Measurements from ENCODE around the gene OVOL3. TPM values are rescaled to one million over a fixed set of nuclear protein-coding genes. Genes with fewer than 3 reads are reported as not detected.
"Not testable (repeated sequence)": the region's sequence is repeated elsewhere in the genome, so short reads cannot be mapped to it uniquely, and the experiment has no call there.

OVOL3 gene
- total RNA-seq, 2 experiments from 2014 or later: not detected

GRCh38 chr19:36125557-36125956 lies 14.6 kb downstream of the OVOL3 start:
- no peaks in the 10 kb centered on the region for H3K9me3 Mint-ChIP-seq (ENCODE audit: low read depth)
- peaks cover 10% of the 10 kb centered on the region for H3K4me1 Mint-ChIP-seq
- no peak overlapping the region for H3K4me3 Mint-ChIP-seq
- DNase-seq (no peak), ATAC-seq (no peak)
- H3K27me3 Mint-ChIP-seq: no peaks in the 10 kb centered on the region
- H3K27ac Mint-ChIP-seq: no peak overlapping the region
- peaks cover 21% of the 10 kb centered on the region for H3K36me3 Mint-ChIP-seq
- CTCF ChIA-PET: interaction anchor here (1.8 to 9.1 kb wide), 2 partner anchors 11 to 45 kb away, joined by 10 to 150 read pairs; partner anchors contain the start of genes POLR2I and TBCB

- H3K9me3 Mint-ChIP-seq (ENCODE audit: low read depth): no peaks in the 10 kb centered on the region
- no peak for ATAC-seq
- peak overlapping the region; percentile 86 for H3K4me3 Mint-ChIP-seq
- H3K4me1 Mint-ChIP-seq: peaks cover 24% of the 10 kb centered on the region
- H3K27ac Mint-ChIP-seq: peak overlapping the region; percentile 94
- H3K36me3 Mint-ChIP-seq: peaks cover 12% of the 10 kb centered on the region
- no peaks in the 10 kb centered on the region for H3K27me3 Mint-ChIP-seq
- CTCF ChIA-PET: interaction anchor here (0.5 to 9.1 kb wide), 21 partner anchors 7 to 401 kb away, joined by 3 to 150 read pairs (median 4); partner anchors contain the start of genes ALKBH6, CAPNS1, POLR2I and TBCB
- DNase-seq: peak; percentile 47
These were observed 17.4 kb downstream of the OVOL3 start for GRCh38 chr19:36128392-36128736.

- H3K4me3 Mint-ChIP-seq; H3K9me3 Mint-ChIP-seq (ENCODE audit: low read depth); H3K27me3 Mint-ChIP-seq; DNase-seq; H3K36me3 Mint-ChIP-seq; ATAC-seq; H3K27ac Mint-ChIP-seq: not testable (repeated sequence)
- H3K4me1 Mint-ChIP-seq: peaks cover 33% of the 10 kb centered on the region
- CTCF ChIA-PET: interaction anchor here (9.1 kb wide), 1 partner anchor 39 kb away, joined by 150 read pairs; no protein-coding TSS in a partner anchor
These were observed 20.3 kb downstream of the OVOL3 start for GRCh38 chr19:36131221-36131620.

GRCh38 chr19:36134867-36135266 lies 23.9 kb downstream of the OVOL3 start:
- not testable (repeated sequence) for H3K36me3 Mint-ChIP-seq; H3K27ac Mint-ChIP-seq; H3K4me3 Mint-ChIP-seq; ATAC-seq; DNase-seq; H3K27me3 Mint-ChIP-seq; H3K9me3 Mint-ChIP-seq (ENCODE audit: low read depth)
- CTCF ChIA-PET: interaction anchor here (1.7 kb wide), 1 partner anchor 7 kb away, joined by 9 read pairs; no protein-coding TSS in a partner anchor
- peaks cover 34% of the 10 kb centered on the region for H3K4me1 Mint-ChIP-seq

GRCh38 chr19:36136964-36137686 lies 26.2 kb downstream of the OVOL3 start:
- Mint-ChIP-seq H3K4me3 (no peak overlapping the region), H3K4me1 (peaks cover 39% of the 10 kb centered on the region), H3K27ac (no peak overlapping the region), H3K36me3 (peaks cover 11% of the 10 kb centered on the region), H3K27me3 (no peaks in the 10 kb centered on the region), H3K9me3 (ENCODE audit: low read depth) (no peaks in the 10 kb centered on the region)
- DNase-seq (no peak), ATAC-seq (no peak)
- CTCF ChIA-PET: interaction anchor here (1.7 kb wide), 2 partner anchors 9 to 34 kb away, joined by 3 to 9 read pairs; no protein-coding TSS in a partner anchor

- no peak for ATAC-seq
- Mint-ChIP-seq H3K9me3 (ENCODE audit: low read depth) (no peaks in the 10 kb centered on the region), H3K27me3 (no peaks in the 10 kb centered on the region), H3K36me3 (peaks cover 19% of the 10 kb centered on the region), H3K4me3 (peak overlapping the region; percentile 93), H3K27ac (peak overlapping the region; percentile 93), H3K4me1 (peaks cover 30% of the 10 kb centered on the region)
- no peak for DNase-seq
- CTCF ChIA-PET: interaction anchor here (1.1 to 2.7 kb wide), 2 partner anchors 10 to 15 kb away, joined by 3 to 17 read pairs; no protein-coding TSS in a partner anchor
These were observed 28.2 kb downstream of the OVOL3 start for GRCh38 chr19:36139120-36139472.

- peaks cover 30% of the 10 kb centered on the region for H3K4me1 Mint-ChIP-seq
- peaks cover 22% of the 10 kb centered on the region for H3K36me3 Mint-ChIP-seq
- H3K27ac Mint-ChIP-seq: peak within 1 kb of the TSS; percentile 93
These were observed 28.7 kb downstream of the OVOL3 start, which contains the start of gene CAPNS1 for GRCh38 chr19:36139473-36140303. TSS of gene CAPNS1 (plus strand) at chr19:36140066. CDS start at chr19:36141012, 946 bp downstream.

GRCh38 chr19:36140304-36141038 lies 29.5 kb downstream of the OVOL3 start:
- DNase-seq (peak; percentile 72), ATAC-seq (peak; percentile 30)
- CTCF ChIA-PET: interaction anchor here (0.7 to 2.7 kb wide), 3 partner anchors 12 to 190 kb away, joined by 3 to 17 read pairs (median 3); no protein-coding TSS in a partner anchor
- Mint-ChIP-seq H3K9me3 (ENCODE audit: low read depth) (no peaks in the 10 kb centered on the region), H3K4me3 (peak overlapping the region; percentile 93), H3K27ac (peak overlapping the region; percentile 93), H3K36me3 (peaks cover 28% of the 10 kb centered on the region), H3K27me3 (no peaks in the 10 kb centered on the region), H3K4me1 (peaks cover 28% of the 10 kb centered on the region)

More at GRCh38 chr19:36139473-36140303, 28.7 kb downstream of the OVOL3 start, which contains the start of gene CAPNS1:
- Mint-ChIP-seq H3K4me3 (peak within 1 kb of the TSS; percentile 93), H3K27me3 (no peaks in the 10 kb centered on the region), H3K9me3 (ENCODE audit: low read depth) (no peaks in the 10 kb centered on the region)
- ATAC-seq (peak; percentile 81), DNase-seq (peak; percentile 97)
- CTCF ChIA-PET: interaction anchor here (0.7 to 2.7 kb wide), 4 partner anchors 11 to 190 kb away, joined by 3 to 17 read pairs (median 3); no protein-coding TSS in a partner anchor

- H3K4me3 Mint-ChIP-seq: peak overlapping the region; percentile 93
- H3K27ac Mint-ChIP-seq: peak overlapping the region; percentile 93
- H3K27me3 Mint-ChIP-seq: no peaks in the 10 kb centered on the region
- H3K4me1 Mint-ChIP-seq: peaks cover 24% of the 10 kb centered on the region
- H3K9me3 Mint-ChIP-seq (ENCODE audit: low read depth): no peaks in the 10 kb centered on the region
- peaks cover 36% of the 10 kb centered on the region for H3K36me3 Mint-ChIP-seq
- CTCF ChIA-PET: interaction anchor here (2.7 kb wide), 1 partner anchor 13 kb away, joined by 17 read pairs; no protein-coding TSS in a partner anchor
- ATAC-seq: peak; percentile 71
- DNase-seq: peak; percentile 93
These were observed 30.3 kb downstream of the OVOL3 start for GRCh38 chr19:36141039-36141927.

- H3K27me3 Mint-ChIP-seq: no peaks in the 10 kb centered on the region
- CTCF ChIA-PET: interaction anchor here (0.6 kb wide), 1 partner anchor 28 kb away, joined by 3 read pairs; no protein-coding TSS in a partner anchor
- peaks cover 18% of the 10 kb centered on the region for H3K4me1 Mint-ChIP-seq
- no peak overlapping the region for H3K4me3 Mint-ChIP-seq
- DNase-seq (no peak), ATAC-seq (no peak)
- peaks cover 41% of the 10 kb centered on the region for H3K36me3 Mint-ChIP-seq
- no peaks in the 10 kb centered on the region for H3K9me3 Mint-ChIP-seq (ENCODE audit: low read depth)
- H3K27ac Mint-ChIP-seq: no peak overlapping the region
These were observed 31.1 kb downstream of the OVOL3 start for GRCh38 chr19:36142046-36142445.

GRCh38 chr19:36142496-36142895 lies 31.6 kb downstream of the OVOL3 start:
- no peak overlapping the region for H3K4me3 Mint-ChIP-seq

GRCh38 chr19:36144624-36145023 lies 33.7 kb downstream of the OVOL3 start:
- DNase-seq: no peak
- no peak overlapping the region for H3K27ac Mint-ChIP-seq
- H3K4me1 Mint-ChIP-seq: peaks cover 14% of the 10 kb centered on the region
- no peak overlapping the region for H3K4me3 Mint-ChIP-seq
- peaks cover 49% of the 10 kb centered on the region for H3K36me3 Mint-ChIP-seq
- CTCF ChIA-PET: interaction anchor here (1.0 to 1.3 kb wide), 2 partner anchors 18 to 25 kb away, joined by 4 to 6 read pairs; no protein-coding TSS in a partner anchor
- no peaks in the 10 kb centered on the region for H3K27me3 Mint-ChIP-seq
- H3K9me3 Mint-ChIP-seq (ENCODE audit: low read depth): no peaks in the 10 kb centered on the region
- no peak for ATAC-seq

More at GRCh38 chr19:36142496-36142895, 31.6 kb downstream of the OVOL3 start:
- Mint-ChIP-seq H3K4me1 (peaks cover 17% of the 10 kb centered on the region), H3K36me3 (peaks cover 44% of the 10 kb centered on the region), H3K27me3 (no peaks in the 10 kb centered on the region), H3K9me3 (ENCODE audit: low read depth) (no peaks in the 10 kb centered on the region), H3K27ac (no peak overlapping the region)
- DNase-seq: no peak
- no peak for ATAC-seq
- CTCF ChIA-PET: interaction anchor here (0.6 kb wide), 1 partner anchor 27 kb away, joined by 3 read pairs; no protein-coding TSS in a partner anchor

Data from activated CD8-positive, alpha-beta memory T cell treated with anti-CD3 and anti-CD28 coated beads, Interleukin-2, amount 10 ng/mL, durations not matched to agents 7 days and 5 days (primary cell).